Left ventricle myocardium inferior (tissue), 1 donor: ENCODE data around the gene SEC23IP. TPM values are rescaled to one million over a fixed set of nuclear protein-coding genes. Genes with fewer than 3 reads are reported as not detected.

ENCODE experiments used
- DNase-seq: peaks from one replicate; pipeline ENCODE4 v3.0.0-alpha.2; 2020
- H3K27ac ChIP-seq: fragments of 200-600 bp; replicated peaks from 2 replicates; pipeline ENCODE4 v1.8.0; 2021
- H3K27me3 ChIP-seq: fragments of 200-600 bp; 2 replicates; pipeline ENCODE4 v1.8.0; 2021; ENCODE audit warnings: low read depth
- H3K36me3 ChIP-seq: fragments of 200-600 bp; 2 replicates; pipeline ENCODE4 v1.8.0; 2021
- H3K4me1 ChIP-seq: fragments of 200-600 bp; 2 replicates; pipeline ENCODE4 v1.8.0; 2021
- H3K4me3 ChIP-seq: fragments of 200-600 bp; 2 replicates; pipeline ENCODE4 v1.8.0; 2021; ENCODE audit warnings: mild to moderate bottlenecking, moderate library complexity
- H3K9me3 ChIP-seq: fragments of 200-600 bp; replicated peaks from 2 replicates; pipeline ENCODE4 v1.8.0; 2021
- intact Hi-C: fragments of 100-400 bp; cut with micrococcal nuclease; formaldehyde crosslinking; loops from one replicate; pipeline ENCODE4 v1.11.0; 2022
- total RNA-seq: library from RNA; stranded (reverse); fragmentation: NEBNext Ultra II Directional; extraction: Animal tissue kit (Norgen Biotek cat#: 25700); gene quantifications from one replicate; pipeline ENCODE4 v1.2.1, GENCODE V29; 2021
- TF ChIP-seq, protein P1 (sequence below): fragments of 200-600 bp; IDR thresholded peaks from 2 replicates; pipeline ENCODE4 v1.8.0; 2021; ENCODE audit warnings: antibody characterized with exemption, mild to moderate bottlenecking, borderline replicate concordance
- donor health status: DM: no; HTN: yes; CAD: no; lungs with severe emphysema.

Gene SEC23IP
- total RNA-seq, 1 donor from 2014 or later = 27.9 TPM

DNA sequence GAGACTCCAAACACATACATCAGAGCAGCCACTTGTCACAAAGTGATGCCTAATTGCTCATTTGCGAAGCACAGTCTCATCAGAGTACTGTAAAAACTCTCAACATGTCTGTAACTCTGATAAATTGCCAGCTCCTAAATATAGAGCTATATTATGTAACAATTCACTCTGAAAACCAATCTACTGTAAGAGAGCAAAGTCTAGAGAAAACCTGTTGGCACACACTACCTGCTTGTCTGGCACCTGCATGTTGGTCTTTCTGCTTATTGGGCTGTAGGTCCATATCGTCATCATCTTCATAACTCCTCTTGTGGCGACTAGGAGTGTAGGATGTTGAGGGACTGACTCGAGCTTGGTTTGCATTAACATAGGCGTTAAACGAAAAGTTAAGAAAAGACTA is 39.7 kb upstream of the SEC23IP start:
- no peaks in the 10 kb centered on the region for H3K27me3 ChIP-seq
- H3K36me3 ChIP-seq = peaks cover 90% of the 10 kb centered on the region
- no peak overlapping the region for H3K27ac ChIP-seq
- DNase-seq = no peak
- no peak overlapping the region for H3K4me3 ChIP-seq
- TF ChIP-seq, protein P1, sequence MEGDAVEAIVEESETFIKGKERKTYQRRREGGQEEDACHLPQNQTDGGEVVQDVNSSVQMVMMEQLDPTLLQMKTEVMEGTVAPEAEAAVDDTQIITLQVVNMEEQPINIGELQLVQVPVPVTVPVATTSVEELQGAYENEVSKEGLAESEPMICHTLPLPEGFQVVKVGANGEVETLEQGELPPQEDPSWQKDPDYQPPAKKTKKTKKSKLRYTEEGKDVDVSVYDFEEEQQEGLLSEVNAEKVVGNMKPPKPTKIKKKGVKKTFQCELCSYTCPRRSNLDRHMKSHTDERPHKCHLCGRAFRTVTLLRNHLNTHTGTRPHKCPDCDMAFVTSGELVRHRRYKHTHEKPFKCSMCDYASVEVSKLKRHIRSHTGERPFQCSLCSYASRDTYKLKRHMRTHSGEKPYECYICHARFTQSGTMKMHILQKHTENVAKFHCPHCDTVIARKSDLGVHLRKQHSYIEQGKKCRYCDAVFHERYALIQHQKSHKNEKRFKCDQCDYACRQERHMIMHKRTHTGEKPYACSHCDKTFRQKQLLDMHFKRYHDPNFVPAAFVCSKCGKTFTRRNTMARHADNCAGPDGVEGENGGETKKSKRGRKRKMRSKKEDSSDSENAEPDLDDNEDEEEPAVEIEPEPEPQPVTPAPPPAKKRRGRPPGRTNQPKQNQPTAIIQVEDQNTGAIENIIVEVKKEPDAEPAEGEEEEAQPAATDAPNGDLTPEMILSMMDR = no peak
- intact Hi-C loops = loop anchor here (10.0 kb wide), 1 partner anchor 168 kb away; no protein-coding TSS in a partner anchor
- H3K9me3 ChIP-seq = no peaks in the 10 kb centered on the region
- H3K4me1 ChIP-seq = peaks cover 7% of the 10 kb centered on the region

DNA sequence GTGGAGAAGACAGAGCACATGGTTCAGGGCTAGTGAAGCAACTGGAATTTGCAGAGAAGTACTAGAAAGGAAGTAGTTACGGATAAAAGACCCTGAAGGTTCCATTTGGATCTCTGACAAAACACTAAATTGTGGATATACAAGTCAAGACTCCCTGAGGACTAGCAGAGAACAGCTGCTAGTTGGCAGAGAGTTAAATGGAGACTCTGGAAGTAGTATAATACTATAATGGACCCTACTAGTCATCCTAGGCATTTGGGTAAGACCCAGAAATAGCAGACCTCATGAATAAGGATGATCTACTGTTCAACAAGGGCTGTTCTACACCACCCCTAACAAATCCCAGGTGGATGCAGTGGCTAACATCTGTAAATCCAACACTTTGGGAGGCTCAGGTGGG is 39.0 kb upstream of the SEC23IP start:
- TF ChIP-seq, protein P1 = no peak
- Histone ChIP-seq H3K27ac (no peak overlapping the region), H3K4me3 (no peak overlapping the region), H3K27me3 (no peaks in the 10 kb centered on the region), H3K36me3 (peaks cover 90% of the 10 kb centered on the region), H3K4me1 (peaks cover 7% of the 10 kb centered on the region), H3K9me3 (no peaks in the 10 kb centered on the region)
- DNase-seq = no peak
- intact Hi-C loops = loop anchor here (10.0 kb wide), 1 partner anchor 169 kb away; no protein-coding TSS in a partner anchor

DNA sequence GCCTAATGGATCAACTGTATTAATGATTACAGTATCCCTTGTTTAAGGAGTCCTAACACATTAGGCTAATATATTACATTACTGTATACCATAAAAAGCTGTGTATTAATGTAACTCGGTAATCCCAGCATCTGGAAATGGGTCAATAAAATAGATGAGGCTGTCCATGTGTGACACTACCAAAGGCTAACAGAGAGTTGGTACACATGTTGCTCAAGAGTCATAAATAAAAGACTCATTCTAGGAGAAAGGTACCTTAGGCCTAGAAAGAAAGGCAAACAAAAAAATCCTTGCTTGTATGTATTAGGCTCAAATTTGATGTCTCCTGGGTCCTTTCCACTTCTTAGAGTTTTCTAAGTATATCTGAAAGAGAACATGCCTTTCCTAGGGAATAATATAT is 34.5 kb upstream of the SEC23IP start:
- intact Hi-C loops = loop anchor here (5.0 to 10.0 kb wide), 2 partner anchors 106 to 173 kb away; no protein-coding TSS in a partner anchor
- TF ChIP-seq, protein P1 = no peak
- H3K4me1 ChIP-seq = peaks cover 7% of the 10 kb centered on the region
- H3K9me3 ChIP-seq = no peaks in the 10 kb centered on the region
- H3K4me3 ChIP-seq = no peak overlapping the region
- peaks cover 52% of the 10 kb centered on the region for H3K36me3 ChIP-seq
- no peak for DNase-seq
- no peaks in the 10 kb centered on the region for H3K27me3 ChIP-seq
- no peak overlapping the region for H3K27ac ChIP-seq

DNA sequence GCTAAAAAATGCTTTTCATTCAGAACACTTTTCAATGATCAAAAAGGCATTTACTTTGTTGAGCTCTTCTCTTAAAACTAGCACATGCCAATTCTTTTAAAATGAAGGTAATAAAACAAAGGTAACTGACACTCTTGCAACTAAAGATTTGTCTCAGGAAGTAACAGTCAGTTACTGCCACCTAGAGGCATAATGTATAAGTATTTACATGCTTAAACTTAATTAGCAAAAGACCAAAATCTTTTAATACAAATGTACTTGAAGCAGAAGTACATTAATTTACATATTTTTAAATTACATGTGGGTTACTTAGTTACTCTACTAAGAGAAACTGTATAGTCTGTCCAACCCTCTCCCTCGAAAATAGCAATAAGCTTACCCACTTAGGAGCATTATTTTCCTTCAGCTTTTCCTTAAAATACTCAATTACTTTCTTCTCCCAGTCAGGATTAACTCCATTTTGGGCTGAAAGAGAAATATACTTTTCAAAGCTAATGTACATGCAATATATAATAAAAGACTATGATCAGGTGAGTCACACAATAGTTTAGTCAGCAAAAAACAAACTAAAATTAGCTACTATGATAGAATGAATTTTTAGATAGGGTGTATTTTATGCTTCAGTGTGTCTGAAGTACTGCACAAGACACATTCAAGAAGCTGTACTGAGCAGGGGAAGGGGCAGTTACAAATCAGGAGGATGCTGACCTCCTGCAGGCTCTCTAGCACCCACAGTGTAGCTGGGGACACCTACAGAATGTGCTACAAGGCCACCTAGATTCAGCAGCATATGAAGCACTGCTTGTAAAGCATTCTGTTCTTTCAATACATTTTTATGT is 32.9 kb upstream of the SEC23IP start:
- intact Hi-C loops = loop anchor here (5.0 to 10.0 kb wide), 2 partner anchors 107 to 175 kb away; no protein-coding TSS in a partner anchor
- H3K27me3 ChIP-seq = no peaks in the 10 kb centered on the region

DNA sequence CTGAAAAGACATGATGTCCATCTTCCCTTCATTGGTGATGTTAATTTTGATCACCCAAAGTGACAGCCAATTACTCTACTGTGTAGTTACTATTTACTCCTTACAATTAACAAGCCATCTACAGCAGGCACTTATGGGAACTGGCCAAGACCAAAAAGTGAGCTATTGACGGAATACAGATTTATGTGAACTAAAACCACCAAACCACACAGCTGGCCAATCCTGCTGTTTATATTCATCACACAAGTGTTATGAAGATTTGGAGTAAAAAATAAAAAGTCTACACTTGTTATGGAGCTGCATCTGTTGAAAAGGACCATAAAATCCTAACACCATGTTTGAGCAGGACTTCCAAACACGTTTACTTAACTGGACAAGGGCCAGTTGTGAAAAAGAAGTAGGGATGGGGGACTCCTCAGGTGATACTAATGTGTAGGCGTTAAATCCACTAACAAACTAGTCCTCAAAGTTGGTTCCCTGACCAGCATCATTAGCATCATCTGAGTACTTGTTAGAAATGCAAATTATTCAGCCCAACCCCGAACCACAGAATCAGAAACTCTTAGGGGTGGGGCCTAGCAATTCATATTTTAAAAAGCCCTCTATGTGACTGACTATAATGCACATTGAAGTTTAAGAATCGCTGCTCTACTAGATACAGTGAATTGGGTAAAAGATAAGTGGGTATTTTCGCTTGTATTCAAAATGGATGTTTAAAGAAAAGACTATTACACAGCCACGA is 31.5 kb upstream of the SEC23IP start:
- Histone ChIP-seq H3K4me3 (no peak overlapping the region), H3K27ac (no peak overlapping the region), H3K27me3 (no peaks in the 10 kb centered on the region), H3K4me1 (peaks cover 7% of the 10 kb centered on the region), H3K36me3 (peaks cover 26% of the 10 kb centered on the region), H3K9me3 (peaks cover 4% of the 10 kb centered on the region)
- TF ChIP-seq, protein P1 = no peak
- intact Hi-C loops = no loop called here
- no peak for DNase-seq

More for the DNA sequence above, 32.9 kb upstream of the SEC23IP start:
- Histone ChIP-seq H3K9me3 (peaks cover 4% of the 10 kb centered on the region), H3K27ac (no peak overlapping the region), H3K4me3 (no peak overlapping the region), H3K4me1 (peaks cover 7% of the 10 kb centered on the region), H3K36me3 (peaks cover 40% of the 10 kb centered on the region)
- TF ChIP-seq, protein P1 = peak; percentile 75
- no peak for DNase-seq
